ENCODE results near the gene PDC.
"Not testable (repeated sequence)": the region's sequence is repeated elsewhere in the genome, so short reads cannot be mapped to it uniquely, and the experiment has no call there.

The PDC gene

GRCh38 chr1:186465946-186466345, 5.0 kb upstream of the PDC start:
- no peak for DNase-seq

GRCh38 chr1:186465491-186465890, 4.6 kb upstream of the PDC start:
- DNase-seq, result not testable (repeated sequence)

- DNase-seq, result no peak
Measured at GRCh38 chr1:186463926-186464325, 3.0 kb upstream of the PDC start.

- no peak for DNase-seq
Measured at GRCh38 chr1:186463511-186463910, 2.6 kb upstream of the PDC start.

- DNase-seq, result not testable (repeated sequence)
Measured at GRCh38 chr1:186459161-186459560, 1.8 kb downstream of the PDC start.

GRCh38 chr1:186456729-186457255, 4.1 kb downstream of the PDC start:
- no peak for DNase-seq

- DNase-seq, result no peak
Measured at GRCh38 chr1:186454981-186455380, 5.9 kb downstream of the PDC start.

GRCh38 chr1:186446152-186446551, 14.8 kb downstream of the PDC start:
- no peak for DNase-seq

- DNase-seq, result no peak
Measured at GRCh38 chr1:186443638-186444037, 17.3 kb downstream of the PDC start.

- DNase-seq, result no peak
Measured at GRCh38 chr1:186442651-186443375, 18.1 kb downstream of the PDC start.

GRCh38 chr1:186440584-186440983, 20.3 kb downstream of the PDC start:
- no peak for DNase-seq

- no peak for DNase-seq
Measured at GRCh38 chr1:186438567-186438966, 22.3 kb downstream of the PDC start.

- no peak for DNase-seq
Measured at GRCh38 chr1:186435336-186435735, 25.6 kb downstream of the PDC start.

- DNase-seq, result no peak
Measured at GRCh38 chr1:186429017-186429416, 31.9 kb downstream of the PDC start.

GRCh38 chr1:186426118-186426517, 34.8 kb downstream of the PDC start:
- DNase-seq, result no peak

- no peak for DNase-seq
Measured at GRCh38 chr1:186424539-186424938, 36.4 kb downstream of the PDC start.

GRCh38 chr1:186421446-186421845, 39.5 kb downstream of the PDC start:
- no peak for DNase-seq

GRCh38 chr1:186420923-186421322, 40.0 kb downstream of the PDC start:
- no peak for DNase-seq

GRCh38 chr1:186420311-186420710, 40.6 kb downstream of the PDC start:
- DNase-seq, result no peak

- DNase-seq, result no peak
Measured at GRCh38 chr1:186418503-186418902, 42.4 kb downstream of the PDC start.

GRCh38 chr1:186413319-186413718, 47.6 kb downstream of the PDC start:
- no peak for DNase-seq

- no peak for DNase-seq
Measured at GRCh38 chr1:186409091-186409490, 51.8 kb downstream of the PDC start.

- DNase-seq, result no peak
Measured at GRCh38 chr1:186404454-186405051, 56.4 kb downstream of the PDC start.

Data from nucleus accumbens (tissue), 56 donors.